Activated T-cell treated with anti-CD3 and anti-CD28 coated beads, Interleukin-2, amount 50 U/mL, for 4 hours (primary cell): ENCODE measurements around the gene PPIE. TPM values are rescaled to one million over a fixed set of nuclear protein-coding genes. Genes with fewer than 3 reads are reported as not detected.

Experiments
- ATAC-seq, 2 donors: fragments of 200-7000 bp; cut with Tn5 transposase; one replicate each; pipeline ENCODE4 v1.10.0; 2021
- DNase-seq: peaks from one replicate; pipeline ENCODE4 v3.0.0-alpha.2; 2020
- H3K27me3 Mint-ChIP-seq: one replicate; pipeline ENCODE4 v1.8.0; 2021; ENCODE audit warnings: low read depth, mixed read lengths
- H3K36me3 Mint-ChIP-seq: one replicate; pipeline ENCODE4 v1.8.0; 2022; ENCODE audit warnings: mixed read lengths; ENCODE audit not compliant: insufficient read depth
- H3K4me1 Mint-ChIP-seq: one replicate; pipeline ENCODE4 v1.8.0; 2021; ENCODE audit warnings: low read depth, mixed read lengths
- H3K4me3 Mint-ChIP-seq: one replicate; pipeline ENCODE4 v1.8.0; 2021; ENCODE audit warnings: mild to moderate bottlenecking, moderate library complexity, mixed read lengths
- H3K9me3 Mint-ChIP-seq: one replicate; pipeline ENCODE4 v1.8.0; 2021; ENCODE audit warnings: mixed read lengths
- total RNA-seq, 3 donors: library from RNA; stranded (reverse); gene quantifications; one replicate each; pipeline ENCODE4 v1.2.1, GENCODE V29; 2021

Gene PPIE
- total RNA-seq, 3 donors from 2014 or later, result 54.0 to 65.4 (median 63.2) TPM

DNA sequence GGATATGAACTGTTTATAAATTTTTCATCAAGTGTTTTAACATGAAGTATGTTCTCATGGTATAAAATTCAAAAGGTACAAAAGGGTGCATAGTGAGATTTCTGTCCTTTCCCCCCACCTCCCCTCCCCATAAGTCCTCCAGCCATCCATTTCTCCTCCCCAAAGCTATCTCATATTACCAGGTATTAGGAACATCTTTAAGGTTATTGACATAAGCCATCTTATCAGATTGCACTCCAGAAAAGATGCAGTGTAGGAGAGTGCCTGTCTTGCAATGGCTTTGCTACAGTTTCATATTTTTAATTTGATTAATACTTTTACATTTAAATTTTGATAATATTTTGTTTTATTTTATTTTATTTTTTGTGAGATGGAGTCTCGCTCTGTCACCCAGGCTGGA, 33.9 kb upstream of the PPIE start:
- no peak overlapping the region for H3K4me3 Mint-ChIP-seq
- no peak for ATAC-seq
- H3K9me3 Mint-ChIP-seq, result no peaks in the 10 kb centered on the region
- H3K4me1 Mint-ChIP-seq, result no peaks in the 10 kb centered on the region
- H3K36me3 Mint-ChIP-seq, result no peaks in the 10 kb centered on the region
- no peak for DNase-seq
- H3K27me3 Mint-ChIP-seq, result peaks cover 2% of the 10 kb centered on the region

DNA sequence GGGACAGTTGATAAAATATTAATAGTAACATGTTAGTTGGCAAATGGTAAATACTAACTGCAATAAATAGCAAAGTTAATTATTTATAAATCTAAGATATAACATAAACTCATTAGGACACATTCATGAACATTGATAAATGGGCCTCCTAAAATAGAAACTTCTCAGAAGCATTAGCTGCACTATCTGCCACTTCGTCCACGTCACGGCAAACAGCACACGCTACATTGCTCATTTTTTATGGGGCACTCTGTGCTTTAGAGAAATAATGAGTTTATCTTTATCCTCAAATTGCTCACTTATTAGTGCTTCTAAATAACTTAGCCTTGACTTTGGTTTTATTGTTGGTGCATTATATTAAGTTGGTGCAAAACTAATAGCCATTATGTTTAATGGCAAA, 31.2 kb upstream of the PPIE start:
- ATAC-seq (no peak), DNase-seq (no peak)
- H3K4me3 Mint-ChIP-seq, result no peak overlapping the region
- H3K4me1 Mint-ChIP-seq, result no peaks in the 10 kb centered on the region
- no peaks in the 10 kb centered on the region for H3K9me3 Mint-ChIP-seq
- H3K27me3 Mint-ChIP-seq, result peaks cover 2% of the 10 kb centered on the region
- no peaks in the 10 kb centered on the region for H3K36me3 Mint-ChIP-seq

- peaks cover 7% of the 10 kb centered on the region for H3K27me3 Mint-ChIP-seq
- DNase-seq (no peak), ATAC-seq (no peak)
- no peaks in the 10 kb centered on the region for H3K36me3 Mint-ChIP-seq
- H3K9me3 Mint-ChIP-seq, result no peaks in the 10 kb centered on the region
- H3K4me3 Mint-ChIP-seq, result no peak overlapping the region
- H3K4me1 Mint-ChIP-seq, result no peaks in the 10 kb centered on the region
These were observed 27.3 kb upstream of the PPIE start for GRCh38 chr1:39711104-39711965.

- Mint-ChIP-seq H3K27me3 (peaks cover 13% of the 10 kb centered on the region), H3K9me3 (no peaks in the 10 kb centered on the region), H3K4me3 (no peak overlapping the region), H3K4me1 (no peaks in the 10 kb centered on the region), H3K36me3 (no peaks in the 10 kb centered on the region)
- no peak for DNase-seq
- ATAC-seq, result no peak
These were observed 26.7 kb upstream of the PPIE start for GRCh38 chr1:39711966-39712340.

DNA sequence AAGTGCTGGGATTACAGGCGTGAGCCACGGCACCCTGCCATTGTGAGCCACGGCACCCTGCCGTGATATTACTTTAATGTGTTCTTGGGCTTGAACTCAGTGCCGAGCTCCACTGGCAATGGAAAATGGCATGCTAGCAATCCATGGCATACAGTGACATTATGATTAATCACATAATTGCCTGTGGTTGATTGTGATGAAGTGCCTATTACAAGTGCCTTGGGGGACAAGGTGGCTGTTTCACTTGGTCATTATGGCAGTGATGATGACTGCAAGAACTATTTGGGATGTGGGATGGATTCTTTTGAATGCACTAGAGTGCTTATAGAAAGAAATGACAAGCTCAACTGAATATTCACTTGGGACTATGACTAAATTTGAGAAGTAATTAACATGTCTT, 25.1 kb upstream of the PPIE start:
- ATAC-seq (no peak), DNase-seq (no peak)
- H3K4me3 Mint-ChIP-seq, result no peak overlapping the region
- no peaks in the 10 kb centered on the region for H3K4me1 Mint-ChIP-seq
- H3K36me3 Mint-ChIP-seq, result no peaks in the 10 kb centered on the region
- H3K27me3 Mint-ChIP-seq, result peaks cover 23% of the 10 kb centered on the region
- H3K9me3 Mint-ChIP-seq, result no peaks in the 10 kb centered on the region

- H3K9me3 Mint-ChIP-seq, result no peaks in the 10 kb centered on the region
- H3K4me3 Mint-ChIP-seq, result no peak overlapping the region
- peaks cover 21% of the 10 kb centered on the region for H3K27me3 Mint-ChIP-seq
- DNase-seq (no peak), ATAC-seq (no peak)
- H3K4me1 Mint-ChIP-seq, result no peaks in the 10 kb centered on the region
- H3K36me3 Mint-ChIP-seq, result no peaks in the 10 kb centered on the region
These were observed 20.9 kb upstream of the PPIE start for GRCh38 chr1:39717809-39718208.

- Mint-ChIP-seq H3K4me3 (no peak overlapping the region), H3K36me3 (no peaks in the 10 kb centered on the region), H3K4me1 (no peaks in the 10 kb centered on the region), H3K9me3 (no peaks in the 10 kb centered on the region), H3K27me3 (peaks cover 29% of the 10 kb centered on the region)
- ATAC-seq (peak in 1 of 2 donors; percentile 65), DNase-seq (no peak)
These were observed 18.3 kb upstream of the PPIE start for GRCh38 chr1:39720094-39720999.

GRCh38 chr1:39721664-39722063, 17.0 kb upstream of the PPIE start:
- no peaks in the 10 kb centered on the region for H3K36me3 Mint-ChIP-seq
- no peak for ATAC-seq
- H3K27me3 Mint-ChIP-seq, result peaks cover 32% of the 10 kb centered on the region
- no peaks in the 10 kb centered on the region for H3K4me1 Mint-ChIP-seq
- no peaks in the 10 kb centered on the region for H3K9me3 Mint-ChIP-seq
- DNase-seq, result no peak
- no peak overlapping the region for H3K4me3 Mint-ChIP-seq

GRCh38 chr1:39722495-39722894, 16.2 kb upstream of the PPIE start:
- H3K9me3 Mint-ChIP-seq, result no peaks in the 10 kb centered on the region
- peaks cover 33% of the 10 kb centered on the region for H3K27me3 Mint-ChIP-seq
- peaks cover 4% of the 10 kb centered on the region for H3K4me1 Mint-ChIP-seq
- no peak for ATAC-seq
- no peak for DNase-seq
- H3K4me3 Mint-ChIP-seq, result no peak overlapping the region
- H3K36me3 Mint-ChIP-seq, result no peaks in the 10 kb centered on the region

DNA sequence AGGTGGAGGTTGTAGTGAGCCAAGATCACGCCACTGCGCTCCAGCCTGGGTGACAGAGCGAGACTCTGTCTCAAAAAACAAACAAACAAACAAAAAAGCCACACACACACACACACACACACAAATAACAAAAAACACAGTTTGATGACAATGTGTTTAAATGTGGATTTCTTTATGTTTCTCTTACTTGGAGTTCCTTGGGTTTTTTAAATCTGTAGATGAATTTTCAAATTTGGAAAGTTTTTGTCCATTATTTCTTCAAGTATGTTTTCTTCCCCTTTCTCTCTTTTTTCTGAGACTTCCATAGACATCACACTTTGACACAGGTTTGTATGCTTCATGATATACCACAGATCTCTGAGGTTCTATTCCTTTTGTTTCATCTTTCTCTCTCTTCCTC, 12.1 kb upstream of the PPIE start:
- DNase-seq (no peak), ATAC-seq (no peak)
- no peak overlapping the region for H3K4me3 Mint-ChIP-seq
- H3K27me3 Mint-ChIP-seq, result peaks cover 53% of the 10 kb centered on the region
- peaks cover 11% of the 10 kb centered on the region for H3K4me1 Mint-ChIP-seq
- H3K9me3 Mint-ChIP-seq, result no peaks in the 10 kb centered on the region
- no peaks in the 10 kb centered on the region for H3K36me3 Mint-ChIP-seq

GRCh38 chr1:39727221-39727931, 11.3 kb upstream of the PPIE start:
- no peak for DNase-seq
- no peak for ATAC-seq
- Mint-ChIP-seq H3K9me3 (no peaks in the 10 kb centered on the region), H3K27me3 (peaks cover 53% of the 10 kb centered on the region), H3K36me3 (no peaks in the 10 kb centered on the region), H3K4me3 (no peak overlapping the region), H3K4me1 (peaks cover 11% of the 10 kb centered on the region)

GRCh38 chr1:39727932-39728317, 10.8 kb upstream of the PPIE start:
- Mint-ChIP-seq H3K4me1 (peaks cover 11% of the 10 kb centered on the region), H3K36me3 (no peaks in the 10 kb centered on the region), H3K27me3 (peaks cover 53% of the 10 kb centered on the region), H3K4me3 (no peak overlapping the region), H3K9me3 (no peaks in the 10 kb centered on the region)
- no peak for ATAC-seq
- no peak for DNase-seq

- no peaks in the 10 kb centered on the region for H3K9me3 Mint-ChIP-seq
- peaks cover 11% of the 10 kb centered on the region for H3K4me1 Mint-ChIP-seq
- ATAC-seq, result no peak
- no peak overlapping the region for H3K4me3 Mint-ChIP-seq
- no peaks in the 10 kb centered on the region for H3K36me3 Mint-ChIP-seq
- peaks cover 60% of the 10 kb centered on the region for H3K27me3 Mint-ChIP-seq
- DNase-seq, result no peak
These were observed 9.7 kb upstream of the PPIE start for GRCh38 chr1:39729030-39729429.

DNA sequence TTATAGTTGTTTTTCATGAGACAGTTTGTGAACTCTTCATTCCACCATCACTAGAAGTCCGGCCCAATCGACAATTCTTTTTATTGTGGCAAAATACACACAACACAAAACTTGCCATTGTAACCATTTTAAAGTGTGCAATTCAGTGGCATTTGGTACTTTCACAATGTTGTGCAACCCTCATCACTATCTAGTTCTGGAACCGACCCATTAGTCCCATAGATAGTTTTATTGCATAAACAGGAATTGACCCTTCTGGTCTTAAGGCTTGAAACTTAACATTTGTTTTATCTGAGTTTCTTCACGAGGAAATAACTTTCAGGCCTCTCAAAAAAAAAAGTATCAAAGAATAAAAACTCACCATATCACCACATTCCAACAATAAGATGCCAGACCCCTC, 8.8 kb upstream of the PPIE start:
- no peak for ATAC-seq
- Mint-ChIP-seq H3K9me3 (no peaks in the 10 kb centered on the region), H3K27me3 (peaks cover 57% of the 10 kb centered on the region), H3K36me3 (no peaks in the 10 kb centered on the region), H3K4me1 (peaks cover 11% of the 10 kb centered on the region), H3K4me3 (no peak overlapping the region)
- DNase-seq, result no peak
